ENCODE measurements around the gene ANGPTL5. TPM values are rescaled to one million over a fixed set of nuclear protein-coding genes. Genes with fewer than 3 reads are reported as not detected.

ANGPTL5 gene
- total RNA-seq, 1 donor, result 1.8 TPM

GRCh38 chr11:101940901-101941520 lies 24.7 kb upstream of the ANGPTL5 start:
- Histone ChIP-seq H3K4me3 (ENCODE audit: insufficient read depth, low read length) (no peak overlapping the region), H3K4me2 (ENCODE audit: insufficient read depth, low read length) (no peak overlapping the region), H3K79me2 (ENCODE audit: insufficient read depth, low read length) (no peaks in the 10 kb centered on the region), H2AFZ (ENCODE audit: low read length) (no peak overlapping the region), H3K36me3 (ENCODE audit: insufficient read depth, low read length) (no peaks in the 10 kb centered on the region), H3K4me1 (ENCODE audit: insufficient read depth, low read length) (no peaks in the 10 kb centered on the region), H3K27me3 (ENCODE audit: insufficient read depth, low read length) (no peaks in the 10 kb centered on the region), H3K27ac (ENCODE audit: low read depth, low read length) (no peak overlapping the region), H3K9me3 (ENCODE audit: low read depth, low read length) (no peaks in the 10 kb centered on the region), H4K20me1 (ENCODE audit: insufficient read depth, low read length) (no peaks in the 10 kb centered on the region)
- TF ChIP-seq CTCF (IDR thresholded peaks at IDR 0.05; ENCODE audit: extremely low read depth, low read depth, low read length), result no peak
- no peak for DNase-seq (ENCODE audit: insufficient read length, low spot score, missing footprints)

DNA sequence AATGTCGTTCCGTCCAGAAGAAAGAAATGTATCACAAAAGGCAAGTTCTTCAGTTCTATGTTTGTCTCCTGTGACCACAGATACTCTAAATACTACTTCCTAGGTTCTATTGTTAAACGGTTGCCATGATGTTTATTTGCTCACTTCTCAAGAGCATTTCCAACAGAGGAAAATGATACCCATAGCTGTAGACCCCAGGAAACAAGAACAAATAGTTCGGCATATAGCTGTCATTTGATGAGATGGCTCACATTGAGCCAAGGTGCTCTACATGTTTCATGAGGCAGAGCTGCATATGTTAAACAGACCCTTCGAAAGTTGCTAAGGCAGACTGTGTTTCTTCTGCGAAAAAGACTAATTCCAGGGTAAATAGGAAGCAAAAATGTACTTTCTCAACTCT lies 15.4 kb upstream of the ANGPTL5 start:
- H3K36me3 ChIP-seq (ENCODE audit: insufficient read depth, low read length), result no peaks in the 10 kb centered on the region
- no peaks in the 10 kb centered on the region for H3K4me1 ChIP-seq (ENCODE audit: insufficient read depth, low read length)
- H3K27ac ChIP-seq (ENCODE audit: low read depth, low read length), result no peak overlapping the region
- no peak overlapping the region for H3K4me3 ChIP-seq (ENCODE audit: insufficient read depth, low read length)
- no peak overlapping the region for H2AFZ ChIP-seq (ENCODE audit: low read length)
- H3K4me2 ChIP-seq (ENCODE audit: insufficient read depth, low read length), result no peak overlapping the region
- no peaks in the 10 kb centered on the region for H3K79me2 ChIP-seq (ENCODE audit: insufficient read depth, low read length)
- H3K9me3 ChIP-seq (ENCODE audit: low read depth, low read length), result no peaks in the 10 kb centered on the region
- no peaks in the 10 kb centered on the region for H4K20me1 ChIP-seq (ENCODE audit: insufficient read depth, low read length)
- no peak for TF ChIP-seq CTCF (IDR thresholded peaks at IDR 0.05; ENCODE audit: extremely low read depth, low read depth, low read length)
- DNase-seq (ENCODE audit: insufficient read length, low spot score, missing footprints), result no peak
- no peaks in the 10 kb centered on the region for H3K27me3 ChIP-seq (ENCODE audit: insufficient read depth, low read length)

DNA sequence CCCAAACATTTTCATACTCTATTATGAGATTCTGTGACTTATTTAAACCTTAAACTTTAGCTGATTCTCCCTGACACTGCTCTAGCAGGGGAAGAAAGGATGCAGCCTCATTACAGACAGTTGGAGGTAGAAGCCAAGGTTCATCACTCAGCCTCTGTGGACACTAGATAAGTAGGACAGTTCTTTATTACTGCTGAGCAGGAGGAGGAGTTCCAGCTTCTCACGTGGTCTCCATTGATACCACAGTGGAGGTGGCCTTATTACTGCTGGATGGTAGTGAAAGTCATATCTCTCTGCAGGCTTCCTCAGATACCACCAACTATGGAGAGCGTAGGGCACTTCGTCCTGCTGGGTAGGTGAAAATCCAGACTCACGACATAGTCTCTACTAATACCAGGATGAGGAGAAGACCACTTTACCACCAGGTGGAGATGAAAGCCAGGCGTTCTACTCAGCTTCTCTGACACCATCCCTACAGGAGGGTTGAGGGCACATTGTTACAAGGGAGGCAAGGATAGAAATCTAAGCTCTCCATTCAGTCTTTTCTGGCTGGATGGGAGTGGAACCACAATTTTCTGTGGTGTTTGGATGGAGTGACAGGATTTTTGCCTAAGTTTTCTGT lies 13.1 kb upstream of the ANGPTL5 start:
- TF ChIP-seq CTCF (IDR thresholded peaks at IDR 0.05; ENCODE audit: extremely low read depth, low read depth, low read length), result no peak
- H3K4me1 ChIP-seq (ENCODE audit: insufficient read depth, low read length), result no peaks in the 10 kb centered on the region
- DNase-seq (ENCODE audit: insufficient read length, low spot score, missing footprints), result no peak

GRCh38 chr11:101923554-101923953 lies 7.2 kb upstream of the ANGPTL5 start:
- H3K27me3 ChIP-seq (ENCODE audit: insufficient read depth, low read length), result no peaks in the 10 kb centered on the region
- no peak overlapping the region for H2AFZ ChIP-seq (ENCODE audit: low read length)
- no peak overlapping the region for H3K27ac ChIP-seq (ENCODE audit: low read depth, low read length)
- H3K4me2 ChIP-seq (ENCODE audit: insufficient read depth, low read length), result no peak overlapping the region
- no peaks in the 10 kb centered on the region for H3K79me2 ChIP-seq (ENCODE audit: insufficient read depth, low read length)
- no peaks in the 10 kb centered on the region for H3K36me3 ChIP-seq (ENCODE audit: insufficient read depth, low read length)
- no peak for DNase-seq (ENCODE audit: insufficient read length, low spot score, missing footprints)
- no peaks in the 10 kb centered on the region for H4K20me1 ChIP-seq (ENCODE audit: insufficient read depth, low read length)
- H3K9me3 ChIP-seq (ENCODE audit: low read depth, low read length), result no peaks in the 10 kb centered on the region
- H3K4me3 ChIP-seq (ENCODE audit: insufficient read depth, low read length), result no peak overlapping the region
- no peaks in the 10 kb centered on the region for H3K4me1 ChIP-seq (ENCODE audit: insufficient read depth, low read length)
- TF ChIP-seq CTCF (IDR thresholded peaks at IDR 0.05; ENCODE audit: extremely low read depth, low read depth, low read length), result no peak

More for the DNA sequence above, 13.1 kb upstream of the ANGPTL5 start:
- Histone ChIP-seq H3K79me2 (ENCODE audit: insufficient read depth, low read length) (no peaks in the 10 kb centered on the region), H3K27ac (ENCODE audit: low read depth, low read length) (no peak overlapping the region), H3K4me3 (ENCODE audit: insufficient read depth, low read length) (no peak overlapping the region), H2AFZ (ENCODE audit: low read length) (no peak overlapping the region), H4K20me1 (ENCODE audit: insufficient read depth, low read length) (no peaks in the 10 kb centered on the region), H3K27me3 (ENCODE audit: insufficient read depth, low read length) (no peaks in the 10 kb centered on the region), H3K36me3 (ENCODE audit: insufficient read depth, low read length) (no peaks in the 10 kb centered on the region), H3K9me3 (ENCODE audit: low read depth, low read length) (no peaks in the 10 kb centered on the region), H3K4me2 (ENCODE audit: insufficient read depth, low read length) (no peak overlapping the region)
